Osteocyte (in vitro differentiated cells): ENCODE data around the gene COL9A3. TPM values are rescaled to one million over a fixed set of nuclear protein-coding genes. Genes with fewer than 3 reads are reported as not detected.

Experiments used
- DNase-seq: peaks from one replicate; pipeline ENCODE4 v3.0.0; 2021; ENCODE audit warnings: mixed read lengths; ENCODE audit not compliant: unreplicated experiment; ENCODE audit errors: extremely low spot score
- H3K27ac Mint-ChIP-seq: one replicate; pipeline ENCODE4 v1.8.0; 2021; ENCODE audit warnings: mild to moderate bottlenecking, mixed read lengths; ENCODE audit not compliant: unreplicated experiment
- H3K27me3 Mint-ChIP-seq: one replicate; pipeline ENCODE4 v1.8.0; 2021; ENCODE audit warnings: mixed read lengths; ENCODE audit not compliant: unreplicated experiment
- H3K36me3 Mint-ChIP-seq: one replicate; pipeline ENCODE4 v1.8.0; 2021; ENCODE audit warnings: mixed read lengths; ENCODE audit not compliant: unreplicated experiment
- H3K4me1 Mint-ChIP-seq: one replicate; pipeline ENCODE4 v1.8.0; 2021; ENCODE audit warnings: mixed read lengths; ENCODE audit not compliant: unreplicated experiment
- H3K4me3 Mint-ChIP-seq: one replicate; pipeline ENCODE4 v1.8.0; 2021; ENCODE audit warnings: mild to moderate bottlenecking, moderate library complexity, mixed read lengths; ENCODE audit not compliant: unreplicated experiment
- H3K9me3 Mint-ChIP-seq: one replicate; pipeline ENCODE4 v1.8.0; 2021; ENCODE audit warnings: mixed read lengths; ENCODE audit not compliant: unreplicated experiment
- total RNA-seq: library from RNA; stranded (reverse); gene quantifications from 2 replicates; pipeline ENCODE4 v1.2.1, GENCODE V29; 2021
- TF ChIP-seq, protein P1 (sequence below): fragments of 200-600 bp; sonication (generic); IDR thresholded peaks from 2 replicates; pipeline ENCODE4 v1.5.0; 2021; ENCODE audit warnings: antibody characterized with exemption, mild to moderate bottlenecking, moderate library complexity

Gene COL9A3
- total RNA-seq, 1 donor from 2014 or later = 1.7 TPM

DNA sequence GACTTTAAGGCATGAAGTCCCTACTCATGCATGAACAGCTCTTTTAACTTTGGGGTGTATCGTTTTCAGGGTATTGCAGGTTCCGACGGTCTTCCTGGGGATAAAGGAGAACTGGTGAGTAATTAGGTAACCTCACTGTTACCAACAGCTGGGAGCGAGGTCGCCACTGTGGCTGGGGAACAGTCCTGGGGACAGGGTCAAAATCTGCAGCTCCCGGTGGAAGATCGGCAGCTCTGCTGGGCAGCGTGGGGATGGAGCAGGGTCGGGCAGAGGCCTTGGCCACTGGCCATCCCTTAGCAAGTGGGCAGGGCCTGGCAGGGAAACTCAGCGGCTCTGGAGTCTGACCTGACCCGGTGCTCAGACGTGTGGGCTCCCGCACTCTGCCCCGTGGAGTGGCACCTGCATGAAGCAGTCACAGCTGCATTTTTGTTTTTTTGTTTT is 16.1 kb downstream of the COL9A3 start:
- no peak for DNase-seq
- Mint-ChIP-seq H3K27me3 (peaks cover 2% of the 10 kb centered on the region), H3K27ac (no peak overlapping the region), H3K36me3 (no peaks in the 10 kb centered on the region), H3K4me3 (no peak overlapping the region), H3K9me3 (no peaks in the 10 kb centered on the region), H3K4me1 (peaks cover 19% of the 10 kb centered on the region)
- TF ChIP-seq, protein P1, sequence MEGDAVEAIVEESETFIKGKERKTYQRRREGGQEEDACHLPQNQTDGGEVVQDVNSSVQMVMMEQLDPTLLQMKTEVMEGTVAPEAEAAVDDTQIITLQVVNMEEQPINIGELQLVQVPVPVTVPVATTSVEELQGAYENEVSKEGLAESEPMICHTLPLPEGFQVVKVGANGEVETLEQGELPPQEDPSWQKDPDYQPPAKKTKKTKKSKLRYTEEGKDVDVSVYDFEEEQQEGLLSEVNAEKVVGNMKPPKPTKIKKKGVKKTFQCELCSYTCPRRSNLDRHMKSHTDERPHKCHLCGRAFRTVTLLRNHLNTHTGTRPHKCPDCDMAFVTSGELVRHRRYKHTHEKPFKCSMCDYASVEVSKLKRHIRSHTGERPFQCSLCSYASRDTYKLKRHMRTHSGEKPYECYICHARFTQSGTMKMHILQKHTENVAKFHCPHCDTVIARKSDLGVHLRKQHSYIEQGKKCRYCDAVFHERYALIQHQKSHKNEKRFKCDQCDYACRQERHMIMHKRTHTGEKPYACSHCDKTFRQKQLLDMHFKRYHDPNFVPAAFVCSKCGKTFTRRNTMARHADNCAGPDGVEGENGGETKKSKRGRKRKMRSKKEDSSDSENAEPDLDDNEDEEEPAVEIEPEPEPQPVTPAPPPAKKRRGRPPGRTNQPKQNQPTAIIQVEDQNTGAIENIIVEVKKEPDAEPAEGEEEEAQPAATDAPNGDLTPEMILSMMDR = no peak

DNA sequence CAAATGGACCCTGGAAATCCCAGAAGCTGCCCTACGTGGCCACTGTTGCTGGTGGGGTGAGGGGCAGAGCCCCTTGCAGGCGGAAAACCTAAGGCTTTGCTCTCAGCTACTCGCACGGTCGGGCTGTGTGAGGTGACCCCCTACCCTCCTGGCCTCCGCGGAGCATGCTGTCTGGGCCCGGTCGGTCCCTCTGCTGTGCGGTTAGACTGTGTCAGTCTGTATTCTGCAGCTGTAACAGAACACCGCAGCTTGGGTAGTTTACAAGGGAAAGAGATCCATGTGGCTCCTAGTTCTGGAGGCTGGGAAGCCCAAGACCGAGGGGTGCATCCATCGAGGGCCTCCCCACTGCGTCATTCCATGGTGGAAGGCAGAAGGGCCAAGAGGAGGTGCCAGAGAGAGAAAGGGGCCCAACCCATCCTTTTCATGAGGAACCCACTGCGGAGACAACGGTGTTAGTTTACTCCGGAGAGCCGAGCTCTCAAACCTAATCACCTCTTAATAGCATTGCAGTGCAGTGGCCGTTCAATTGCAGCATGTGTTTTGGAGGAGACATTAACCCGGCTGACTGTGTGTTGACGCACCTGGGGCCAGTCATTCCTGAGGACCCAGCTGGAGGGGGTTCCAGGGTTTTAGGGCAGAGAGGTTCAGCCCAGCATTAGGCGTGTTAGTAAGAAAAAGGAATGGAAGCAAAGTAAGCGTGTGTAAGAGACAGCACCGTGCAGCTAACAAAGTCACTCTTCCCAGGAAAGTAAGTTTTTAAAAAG is 18.3 kb downstream of the COL9A3 start:
- no peak overlapping the region for H3K27ac Mint-ChIP-seq

DNA sequence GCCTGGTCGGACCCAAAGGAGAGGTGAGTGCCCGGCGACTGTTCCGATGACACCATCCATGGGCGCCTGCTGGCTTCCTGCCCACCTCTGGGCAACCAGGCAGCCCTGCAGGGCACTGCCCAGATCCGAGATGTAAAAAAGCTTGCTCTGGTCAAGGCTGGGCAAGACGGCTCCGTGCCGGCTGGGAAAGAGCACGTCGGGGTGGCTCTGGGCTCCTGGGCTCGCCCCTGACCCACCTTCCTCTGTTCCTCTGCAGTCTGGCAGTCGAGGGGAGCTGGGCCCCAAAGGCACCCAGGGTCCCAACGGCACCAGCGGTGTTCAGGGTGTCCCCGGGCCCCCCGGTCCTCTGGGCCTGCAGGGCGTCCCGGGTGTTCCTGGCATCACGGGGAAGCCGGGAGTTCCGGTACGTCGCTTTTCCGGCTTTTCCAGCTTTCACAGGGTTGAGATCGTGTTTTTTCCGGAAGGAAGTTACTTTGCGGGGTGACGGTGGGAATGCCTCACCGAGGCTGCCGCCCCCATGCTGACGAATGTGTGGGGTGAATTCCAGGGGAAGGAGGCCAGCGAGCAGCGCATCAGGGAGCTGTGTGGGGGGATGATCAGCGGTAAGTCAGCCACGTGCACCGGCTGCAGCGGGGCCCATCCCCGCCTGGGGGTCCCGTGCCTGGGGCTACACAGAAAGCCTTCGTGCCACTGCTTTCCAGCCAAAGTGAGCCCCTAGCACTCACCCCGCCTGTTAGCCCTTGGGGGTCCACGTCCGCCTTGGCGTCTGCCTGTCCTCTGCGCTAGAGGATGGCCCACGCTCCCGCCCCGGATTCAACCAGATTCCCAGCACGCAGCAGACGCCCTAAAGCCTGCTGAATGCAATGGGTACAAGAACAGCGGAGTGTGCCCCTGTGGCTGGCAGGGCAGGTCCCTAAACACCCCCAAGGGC is 19.3 kb downstream of the COL9A3 start:
- peaks cover 16% of the 10 kb centered on the region for H3K4me1 Mint-ChIP-seq
- no peak overlapping the region for H3K4me3 Mint-ChIP-seq
- H3K27me3 Mint-ChIP-seq = peaks cover 2% of the 10 kb centered on the region
- H3K27ac Mint-ChIP-seq = no peak overlapping the region
- no peak for DNase-seq
- peaks cover 2% of the 10 kb centered on the region for H3K36me3 Mint-ChIP-seq
- no peaks in the 10 kb centered on the region for H3K9me3 Mint-ChIP-seq
- TF ChIP-seq, protein P1 = no peak

More for the DNA sequence above, 18.3 kb downstream of the COL9A3 start:
- Mint-ChIP-seq H3K4me1 (peaks cover 19% of the 10 kb centered on the region), H3K9me3 (no peaks in the 10 kb centered on the region), H3K4me3 (no peak overlapping the region), H3K27me3 (peaks cover 2% of the 10 kb centered on the region), H3K36me3 (no peaks in the 10 kb centered on the region)
- no peak for DNase-seq
- TF ChIP-seq, protein P1 = no peak

DNA sequence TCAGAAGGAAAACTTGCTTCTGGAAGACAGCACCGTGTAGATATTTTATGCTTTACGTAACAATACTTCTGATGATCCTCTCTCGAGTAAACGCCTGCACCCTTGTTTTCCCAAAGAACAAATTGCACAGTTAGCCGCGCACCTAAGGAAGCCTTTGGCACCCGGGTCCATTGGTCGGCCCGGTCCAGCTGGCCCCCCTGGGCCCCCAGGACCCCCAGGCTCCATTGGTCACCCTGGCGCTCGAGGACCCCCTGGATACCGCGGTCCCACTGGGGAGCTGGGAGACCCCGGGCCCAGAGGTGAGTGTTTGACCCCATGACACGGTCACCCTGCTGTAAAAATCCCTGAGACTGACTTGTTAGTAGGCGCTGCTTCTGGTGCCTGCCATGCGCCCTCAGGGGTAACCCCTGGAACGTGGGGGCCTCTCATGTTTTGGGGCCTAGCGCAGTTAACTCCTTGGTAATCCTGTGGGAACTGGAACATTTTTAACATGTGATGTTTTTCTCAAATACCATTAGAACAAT is 20.2 kb downstream of the COL9A3 start:
- no peak for DNase-seq
- H3K4me1 Mint-ChIP-seq = peaks cover 11% of the 10 kb centered on the region
- TF ChIP-seq, protein P1 = no peak
- no peak overlapping the region for H3K27ac Mint-ChIP-seq
- no peak overlapping the region for H3K4me3 Mint-ChIP-seq
- no peaks in the 10 kb centered on the region for H3K9me3 Mint-ChIP-seq
- H3K27me3 Mint-ChIP-seq = peaks cover 2% of the 10 kb centered on the region
- H3K36me3 Mint-ChIP-seq = peaks cover 2% of the 10 kb centered on the region

DNA sequence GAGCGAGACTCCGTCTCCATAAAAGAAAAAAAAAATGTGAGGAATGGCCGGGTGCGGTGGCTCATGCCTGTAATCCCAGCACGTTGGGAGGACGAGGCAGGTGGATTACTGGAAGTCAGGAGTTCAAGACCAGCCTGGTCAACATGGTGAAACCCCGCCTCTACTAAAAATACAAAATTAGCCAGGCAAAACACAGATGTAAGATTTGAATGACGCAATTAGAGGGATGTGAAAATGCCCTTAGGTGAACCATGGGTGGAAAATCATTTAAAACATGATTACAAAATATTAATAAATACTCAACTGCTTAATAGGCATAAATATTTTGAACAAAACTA is 20.9 kb downstream of the COL9A3 start:
- no peak for DNase-seq
- no peaks in the 10 kb centered on the region for H3K9me3 Mint-ChIP-seq
- H3K4me1 Mint-ChIP-seq = peaks cover 6% of the 10 kb centered on the region
- no peak overlapping the region for H3K4me3 Mint-ChIP-seq
- H3K27me3 Mint-ChIP-seq = peaks cover 2% of the 10 kb centered on the region
- H3K36me3 Mint-ChIP-seq = peaks cover 2% of the 10 kb centered on the region
- TF ChIP-seq, protein P1 = no peak
- no peak overlapping the region for H3K27ac Mint-ChIP-seq
